HG03442 (cell line): Measurements from ENCODE around the gene RXFP1.

Experiments
- ATAC-seq: cut with Tn5 transposase; IDR thresholded peaks from one replicate; pipeline ENCODE4 v1.9.1; 2021; ENCODE audit warnings: mild to moderate bottlenecking, moderate library complexity; ENCODE audit not compliant: unreplicated experiment

RXFP1 gene

GRCh38 chr4:158521484-158522088 lies at the start of gene RXFP1:
Gene RXFP1 (plus strand): TSS chr4:158521882. CDS start chr4:158521977, 95 bp downstream.
- ATAC-seq: no peak

- ATAC-seq: no peak
These were observed 39.9 kb upstream of the RXFP1 start for GRCh38 chr4:158481811-158482210.

- ATAC-seq: no peak
These were observed 37.4 kb upstream of the RXFP1 start for GRCh38 chr4:158484173-158484885.

- ATAC-seq: no peak
These were observed 31.1 kb upstream of the RXFP1 start for GRCh38 chr4:158490629-158491028.

- ATAC-seq: no peak
These were observed 29.3 kb upstream of the RXFP1 start for GRCh38 chr4:158492391-158492790.

GRCh38 chr4:158496030-158496741 lies 25.5 kb upstream of the RXFP1 start:
- no peak for ATAC-seq

- no peak for ATAC-seq
These were observed 21.6 kb upstream of the RXFP1 start for GRCh38 chr4:158500054-158500453.

- no peak for ATAC-seq
These were observed 8.4 kb upstream of the RXFP1 start for GRCh38 chr4:158513256-158513655.

GRCh38 chr4:158519226-158519625 lies 2.5 kb upstream of the RXFP1 start:
- ATAC-seq: no peak

- no peak for ATAC-seq
These were observed 2.4 kb downstream of the RXFP1 start for GRCh38 chr4:158523990-158524535.

GRCh38 chr4:158527516-158527915 lies 5.8 kb downstream of the RXFP1 start:
- ATAC-seq: no peak

- no peak for ATAC-seq
These were observed 7.8 kb downstream of the RXFP1 start for GRCh38 chr4:158529505-158529904.

GRCh38 chr4:158530381-158530780 lies 8.7 kb downstream of the RXFP1 start:
- peak; percentile 36 for ATAC-seq

- ATAC-seq: no peak
These were observed 9.2 kb downstream of the RXFP1 start for GRCh38 chr4:158530898-158531297.

- ATAC-seq: no peak
These were observed 11.0 kb downstream of the RXFP1 start for GRCh38 chr4:158532556-158533231.

- no peak for ATAC-seq
These were observed 13.0 kb downstream of the RXFP1 start for GRCh38 chr4:158534727-158535126.

- ATAC-seq: peak; percentile 67
These were observed 13.5 kb downstream of the RXFP1 start for GRCh38 chr4:158535130-158535614.

GRCh38 chr4:158536833-158537232 lies 15.2 kb downstream of the RXFP1 start:
- no peak for ATAC-seq

GRCh38 chr4:158538176-158538575 lies 16.5 kb downstream of the RXFP1 start:
- ATAC-seq: no peak

- no peak for ATAC-seq
These were observed 17.2 kb downstream of the RXFP1 start for GRCh38 chr4:158538911-158539310.
